K562 (cell line): ENCODE data around the gene PAIP1. TPM values are rescaled to one million over a fixed set of nuclear protein-coding genes. Genes with fewer than 3 reads are reported as not detected.

ENCODE experiments used
- CXXC5 ChIP-seq: fragments of 250-450 bp; sonication (Bioruptor Pico); IDR thresholded peaks from 2 replicates; pipeline ENCODE4 v1.8.0; 2022; ENCODE audit warnings: inconsistent platforms, mild to moderate bottlenecking, moderate library complexity
- HNRNPK ChIP-seq: fragments of 200-400 bp; formaldehyde crosslinking; IDR thresholded peaks from one replicate; pipeline ENCODE4 v1.6.1; 2018; ENCODE audit warnings: mild to moderate bottlenecking, low read depth, low read length; ENCODE audit not compliant: poor library complexity, severe bottlenecking
- POLR2A ChIP-seq: fragments of 450-650 bp; conservative IDR thresholded peaks from 2 replicates; pipeline ENCODE4 v1.6.1; 2016
- polyA plus RNA-seq, 8 experiments: library from polyadenylated mRNA; depleted of rRNA in 4 of 8; stranded (reverse) in 5 of 8; unstranded in 3 of 8; fragments of >200 nt; fragmentation: Nextera tagmentation in 2 of 8; fragmentation: Illumina TruSeq in 1 of 8; extraction: Ambion mirVana in 2 of 8; extraction: Trizol in 1 of 8; gene quantifications; 2 replicates each; pipeline versions ENCODE4 v1.2.1 to v1.2.3, GENCODE V29; 2011 to 2014; ENCODE audit warnings: inconsistent platforms in 1 of 8, missing spikeins in 1 of 8
- total RNA-seq, 7 experiments: library from RNA; depleted of rRNA in 6 of 7; stranded (reverse); fragments of >200 nt in 6 of 7; fragmentation: Illumina TruSeq in 2 of 7; extraction: Trizol in 2 of 7; gene quantifications; 2 replicates each; pipeline versions ENCODE4 v1.2.1 to v1.2.3, GENCODE V29; 2011 to 2021; ENCODE audit warnings: low replicate concordance in 1 of 7
- TF ChIP-seq, protein P1 (sequence below): fragments of 250-450 bp; sonication (Bioruptor Pico); IDR thresholded peaks from 2 replicates; pipeline ENCODE4 v1.4.0; 2020; ENCODE audit warnings: mild to moderate bottlenecking, moderate library complexity
- TF ChIP-seq, protein P2 (sequence below): fragments of 450-650 bp; IDR thresholded peaks from 2 replicates; pipeline ENCODE4 v1.6.1; 2016; ENCODE audit warnings: mild to moderate bottlenecking

PAIP1 gene
- total and polyA plus RNA-seq, 9 of the 15 experiments (the other 6 are each of a cell fraction or from before 2014, with no cell fraction given), result 51.7 to 181 (median 102) TPM

DNA sequence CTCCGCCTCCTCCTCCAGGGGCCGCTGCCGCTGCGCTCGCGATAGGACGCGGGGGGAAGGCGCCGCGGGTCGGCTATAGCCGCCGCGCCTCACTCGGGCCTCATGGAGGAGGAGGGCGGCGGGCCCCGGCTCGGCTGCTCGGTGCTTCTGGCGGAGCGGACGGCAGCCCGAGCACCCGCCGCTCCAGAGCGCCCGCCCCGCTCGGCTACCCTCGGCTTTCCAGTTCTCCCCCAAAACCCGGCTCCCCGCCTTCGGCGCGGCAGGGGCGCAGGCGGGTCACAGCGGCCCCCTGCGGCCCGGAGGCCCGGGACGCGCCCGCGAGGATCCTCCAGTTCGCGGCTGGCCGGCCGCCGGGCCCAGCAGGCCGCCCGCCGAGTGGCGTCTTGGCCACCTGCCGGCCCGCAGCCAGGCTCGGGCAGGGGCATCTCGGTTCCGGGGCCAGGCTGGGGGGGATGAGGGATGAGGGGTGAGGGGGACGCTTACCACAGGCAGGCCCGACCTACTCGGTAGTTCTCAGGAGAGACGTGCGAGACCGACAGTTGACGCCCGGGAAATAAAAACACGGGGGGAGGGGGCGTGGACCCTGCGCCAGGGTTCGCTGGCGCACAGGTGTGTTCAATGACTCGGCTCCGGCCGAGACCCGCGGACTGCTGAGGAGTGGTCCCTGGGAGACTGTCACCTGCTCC is at the start of gene PAIP1 (continued):
- TF ChIP-seq, protein P1, sequence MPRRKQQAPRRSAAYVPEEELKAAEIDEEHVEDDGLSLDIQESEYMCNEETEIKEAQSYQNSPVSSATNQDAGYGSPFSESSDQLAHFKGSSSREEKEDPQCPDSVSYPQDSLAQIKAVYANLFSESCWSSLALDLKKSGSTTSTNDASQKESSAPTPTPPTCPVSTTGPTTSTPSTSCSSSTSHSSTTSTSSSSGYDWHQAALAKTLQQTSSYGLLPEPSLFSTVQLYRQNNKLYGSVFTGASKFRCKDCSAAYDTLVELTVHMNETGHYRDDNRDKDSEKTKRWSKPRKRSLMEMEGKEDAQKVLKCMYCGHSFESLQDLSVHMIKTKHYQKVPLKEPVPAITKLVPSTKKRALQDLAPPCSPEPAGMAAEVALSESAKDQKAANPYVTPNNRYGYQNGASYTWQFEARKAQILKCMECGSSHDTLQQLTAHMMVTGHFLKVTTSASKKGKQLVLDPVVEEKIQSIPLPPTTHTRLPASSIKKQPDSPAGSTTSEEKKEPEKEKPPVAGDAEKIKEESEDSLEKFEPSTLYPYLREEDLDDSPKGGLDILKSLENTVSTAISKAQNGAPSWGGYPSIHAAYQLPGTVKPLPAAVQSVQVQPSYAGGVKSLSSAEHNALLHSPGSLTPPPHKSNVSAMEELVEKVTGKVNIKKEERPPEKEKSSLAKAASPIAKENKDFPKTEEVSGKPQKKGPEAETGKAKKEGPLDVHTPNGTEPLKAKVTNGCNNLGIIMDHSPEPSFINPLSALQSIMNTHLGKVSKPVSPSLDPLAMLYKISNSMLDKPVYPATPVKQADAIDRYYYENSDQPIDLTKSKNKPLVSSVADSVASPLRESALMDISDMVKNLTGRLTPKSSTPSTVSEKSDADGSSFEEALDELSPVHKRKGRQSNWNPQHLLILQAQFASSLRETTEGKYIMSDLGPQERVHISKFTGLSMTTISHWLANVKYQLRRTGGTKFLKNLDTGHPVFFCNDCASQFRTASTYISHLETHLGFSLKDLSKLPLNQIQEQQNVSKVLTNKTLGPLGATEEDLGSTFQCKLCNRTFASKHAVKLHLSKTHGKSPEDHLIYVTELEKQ (CRISPR knock-in tag), result no peak
- TF ChIP-seq CXXC5 (CRISPR knock-in tag), result peak; percentile 93
- TF ChIP-seq POLR2A, result peak; percentile 88
- TF ChIP-seq, protein P2, sequence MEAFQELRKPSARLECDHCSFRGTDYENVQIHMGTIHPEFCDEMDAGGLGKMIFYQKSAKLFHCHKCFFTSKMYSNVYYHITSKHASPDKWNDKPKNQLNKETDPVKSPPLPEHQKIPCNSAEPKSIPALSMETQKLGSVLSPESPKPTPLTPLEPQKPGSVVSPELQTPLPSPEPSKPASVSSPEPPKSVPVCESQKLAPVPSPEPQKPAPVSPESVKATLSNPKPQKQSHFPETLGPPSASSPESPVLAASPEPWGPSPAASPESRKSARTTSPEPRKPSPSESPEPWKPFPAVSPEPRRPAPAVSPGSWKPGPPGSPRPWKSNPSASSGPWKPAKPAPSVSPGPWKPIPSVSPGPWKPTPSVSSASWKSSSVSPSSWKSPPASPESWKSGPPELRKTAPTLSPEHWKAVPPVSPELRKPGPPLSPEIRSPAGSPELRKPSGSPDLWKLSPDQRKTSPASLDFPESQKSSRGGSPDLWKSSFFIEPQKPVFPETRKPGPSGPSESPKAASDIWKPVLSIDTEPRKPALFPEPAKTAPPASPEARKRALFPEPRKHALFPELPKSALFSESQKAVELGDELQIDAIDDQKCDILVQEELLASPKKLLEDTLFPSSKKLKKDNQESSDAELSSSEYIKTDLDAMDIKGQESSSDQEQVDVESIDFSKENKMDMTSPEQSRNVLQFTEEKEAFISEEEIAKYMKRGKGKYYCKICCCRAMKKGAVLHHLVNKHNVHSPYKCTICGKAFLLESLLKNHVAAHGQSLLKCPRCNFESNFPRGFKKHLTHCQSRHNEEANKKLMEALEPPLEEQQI, result no peak
- TF ChIP-seq HNRNPK, result peak; percentile 56
